ENCODE data around the gene OSBPL9.
"Not testable (repeated sequence)": the region's sequence is repeated elsewhere in the genome, so short reads cannot be mapped to it uniquely, and the experiment has no call there.

Gene OSBPL9

DNA sequence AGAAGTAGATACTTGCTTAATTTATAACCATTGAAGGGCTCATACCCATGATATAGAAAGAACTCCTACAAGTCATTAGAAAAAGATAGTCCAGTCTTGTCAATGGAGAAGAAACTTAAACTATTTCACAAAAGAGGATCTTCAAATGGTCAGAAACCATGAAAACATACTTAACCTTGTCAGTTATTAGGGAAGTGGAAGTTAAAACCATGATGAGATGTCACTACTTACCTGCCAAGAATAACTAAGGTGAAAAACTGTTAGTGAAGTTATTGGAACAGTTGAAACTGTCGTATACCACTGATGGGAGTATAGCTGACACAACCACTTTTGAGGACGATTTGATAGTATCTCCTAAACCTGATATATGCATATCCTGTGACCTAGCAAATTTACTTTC is 46.8 kb downstream of the OSBPL9 start:
- no peak for DNase-seq (ENCODE audit: low read depth in 1 of 2, low spot score in 1 of 2)

- no peak for DNase-seq (ENCODE audit: low read depth in 1 of 2, low spot score in 1 of 2)
Observed at GRCh38 chr1:51664421-51665240, 47.7 kb downstream of the OSBPL9 start.

DNA sequence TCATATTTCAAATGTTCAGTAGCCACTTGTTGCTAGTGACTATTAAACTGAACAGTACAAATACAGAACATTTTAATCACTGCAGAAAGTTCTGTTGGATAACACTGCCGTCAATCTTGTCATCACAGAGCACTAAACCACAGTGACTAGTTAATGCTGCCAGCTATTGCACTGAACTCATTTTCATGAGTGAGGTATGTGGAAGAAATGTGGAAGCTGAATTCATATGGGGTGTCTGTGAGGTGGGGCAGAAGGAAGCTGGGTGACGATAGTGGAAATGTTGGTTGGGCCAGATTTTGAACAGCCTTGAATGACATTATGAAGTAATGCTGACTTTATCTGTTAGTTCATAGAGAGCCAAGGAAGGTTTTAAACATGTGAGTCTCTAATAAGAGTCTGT is 49.6 kb downstream of the OSBPL9 start:
- no peak for DNase-seq (ENCODE audit: low read depth in 1 of 2, low spot score in 1 of 2)

- DNase-seq (ENCODE audit: low read depth in 1 of 2, low spot score in 1 of 2) = no peak
Observed at GRCh38 chr1:51667561-51667960, 50.7 kb downstream of the OSBPL9 start.

GRCh38 chr1:51669272-51669671 is 52.4 kb downstream of the OSBPL9 start:
- DNase-seq (ENCODE audit: low read depth in 1 of 2, low spot score in 1 of 2) = no peak

DNA sequence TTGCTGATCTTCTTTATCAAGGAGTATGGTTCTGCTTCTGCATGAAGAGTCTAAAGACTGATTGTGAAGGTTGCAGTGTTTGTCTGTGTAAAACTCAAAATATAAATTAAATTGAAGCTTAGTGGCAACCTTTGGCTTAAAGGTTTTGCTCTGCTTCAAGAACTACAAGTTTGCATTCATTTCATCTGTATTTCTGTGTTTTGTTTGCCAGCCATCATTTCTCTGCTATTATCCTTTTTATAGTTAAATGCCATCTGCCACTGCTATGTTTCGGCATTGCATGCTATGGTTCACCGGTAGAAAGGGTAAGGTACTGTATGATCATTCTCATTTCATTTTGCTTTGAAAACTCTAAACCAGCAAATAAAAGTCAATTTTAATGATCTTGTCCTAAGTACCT is 52.9 kb downstream of the OSBPL9 start:
- no peak for DNase-seq (ENCODE audit: low read depth in 1 of 2, low spot score in 1 of 2)

- no peak for DNase-seq (ENCODE audit: low read depth in 1 of 2, low spot score in 1 of 2)
Observed at GRCh38 chr1:51671527-51672325, 54.8 kb downstream of the OSBPL9 start.

- no peak for DNase-seq (ENCODE audit: low read depth in 1 of 2, low spot score in 1 of 2)
Observed at GRCh38 chr1:51673279-51673678, 56.4 kb downstream of the OSBPL9 start.

DNA sequence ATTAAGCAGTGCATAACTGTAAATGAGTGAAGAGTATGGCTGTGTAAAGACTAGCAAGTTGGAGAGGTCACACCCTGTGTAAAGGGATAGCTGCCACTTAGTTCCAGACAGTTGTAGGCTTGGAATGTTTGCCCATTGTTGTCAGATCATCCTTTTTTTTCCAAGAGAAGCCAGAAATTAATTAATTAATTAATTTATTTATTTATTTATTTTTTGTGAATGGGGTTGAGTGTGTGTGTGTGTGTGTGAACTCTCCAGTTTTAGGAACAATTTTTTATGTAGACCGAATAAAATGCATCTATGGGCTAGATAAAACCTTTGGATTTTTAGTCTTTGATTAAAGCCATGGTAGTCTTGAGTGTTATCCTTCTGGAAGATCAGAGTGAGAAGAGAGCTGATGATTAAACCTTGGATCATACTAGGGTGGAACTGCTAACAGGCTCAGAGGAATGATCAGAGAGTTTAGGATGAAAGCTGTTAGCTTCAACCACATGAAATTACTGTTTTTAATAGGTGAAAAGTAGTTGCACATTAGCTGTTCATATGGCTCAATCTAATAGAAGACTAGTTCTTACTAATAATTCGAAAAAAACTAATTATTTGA is 58.4 kb downstream of the OSBPL9 start:
- no peak for DNase-seq (ENCODE audit: low read depth in 1 of 2, low spot score in 1 of 2)

DNA sequence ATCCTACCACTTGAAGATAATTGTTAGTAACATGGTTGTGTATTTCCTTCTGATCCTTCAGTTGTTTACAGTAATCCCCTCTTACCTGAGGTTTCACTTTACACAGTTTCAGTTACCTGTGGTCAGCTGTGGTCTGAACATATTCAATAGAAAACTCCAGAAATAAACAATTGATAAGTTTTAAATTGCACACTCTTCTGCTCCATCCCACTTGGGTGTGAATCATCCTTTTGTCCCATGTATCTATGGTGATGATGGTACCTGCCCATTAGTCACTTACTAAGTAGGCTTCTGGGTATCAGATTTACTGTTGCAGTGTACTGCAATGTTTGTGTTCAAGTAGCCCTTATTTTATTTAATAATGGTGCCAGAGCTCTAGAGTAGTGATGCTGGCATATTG is 62.5 kb downstream of the OSBPL9 start:
- no peak for DNase-seq (ENCODE audit: low read depth in 1 of 2, low spot score in 1 of 2)

DNA sequence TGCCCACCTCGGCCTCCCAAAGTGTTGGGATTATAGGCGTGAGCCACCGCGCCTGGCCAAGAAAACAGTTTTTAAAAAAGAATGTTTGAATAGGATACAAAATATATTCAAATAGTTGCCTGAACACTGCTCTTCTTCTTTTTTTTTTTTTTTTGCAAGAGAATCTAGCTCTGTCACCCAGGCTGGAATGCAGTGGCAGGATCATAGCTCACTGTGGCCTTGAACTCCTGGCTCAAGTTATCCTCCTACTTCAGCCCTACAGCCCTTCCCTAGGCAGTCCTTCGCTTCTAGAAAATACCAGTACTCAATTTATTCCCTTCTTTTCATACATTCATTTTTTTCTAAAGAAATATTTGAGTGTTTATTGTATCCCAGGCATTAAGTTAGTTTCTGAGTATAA is 67.9 kb downstream of the OSBPL9 start:
- no peak for DNase-seq (ENCODE audit: low read depth in 1 of 2, low spot score in 1 of 2)

- no peak for DNase-seq (ENCODE audit: low read depth in 1 of 2, low spot score in 1 of 2)
Observed at GRCh38 chr1:51686450-51686849, 69.6 kb downstream of the OSBPL9 start.

- no peak for DNase-seq (ENCODE audit: low read depth in 1 of 2, low spot score in 1 of 2)
Observed at GRCh38 chr1:51689075-51689440, 72.2 kb downstream of the OSBPL9 start.

GRCh38 chr1:51689643-51690042 is 72.8 kb downstream of the OSBPL9 start:
- no peak for DNase-seq (ENCODE audit: low read depth in 1 of 2, low spot score in 1 of 2)

DNA sequence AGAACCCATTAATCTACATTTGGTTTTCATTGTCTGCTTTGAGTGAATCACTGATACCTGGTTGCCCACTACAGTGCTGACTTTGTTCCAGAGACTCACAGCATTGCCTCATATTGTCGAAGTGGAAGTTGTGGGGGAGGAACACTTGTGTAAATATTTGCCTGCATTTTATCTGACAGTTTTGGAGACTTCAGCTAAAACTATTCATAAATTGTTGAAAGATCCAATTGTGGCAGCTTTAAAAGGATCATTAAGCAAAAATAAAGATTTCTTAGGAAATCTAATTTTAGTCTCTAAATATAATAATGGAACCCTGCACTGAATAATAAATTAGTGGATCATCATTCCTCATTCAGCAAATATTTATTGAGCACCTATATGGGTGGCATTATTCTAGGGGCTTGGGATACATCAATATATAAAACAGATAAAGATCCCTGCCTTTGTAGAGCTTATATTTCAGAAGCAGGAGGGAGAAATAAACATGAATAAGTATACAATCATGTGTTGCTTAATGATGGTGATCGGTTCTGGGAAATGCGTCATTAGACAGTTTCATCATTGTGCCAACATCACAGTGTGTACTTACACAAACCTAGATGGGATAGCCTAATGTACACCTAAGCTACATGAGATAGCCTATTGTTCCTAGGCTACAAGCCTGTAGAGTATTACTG is 73.5 kb downstream of the OSBPL9 start:
- no peak for DNase-seq (ENCODE audit: low read depth in 1 of 2, low spot score in 1 of 2)

DNA sequence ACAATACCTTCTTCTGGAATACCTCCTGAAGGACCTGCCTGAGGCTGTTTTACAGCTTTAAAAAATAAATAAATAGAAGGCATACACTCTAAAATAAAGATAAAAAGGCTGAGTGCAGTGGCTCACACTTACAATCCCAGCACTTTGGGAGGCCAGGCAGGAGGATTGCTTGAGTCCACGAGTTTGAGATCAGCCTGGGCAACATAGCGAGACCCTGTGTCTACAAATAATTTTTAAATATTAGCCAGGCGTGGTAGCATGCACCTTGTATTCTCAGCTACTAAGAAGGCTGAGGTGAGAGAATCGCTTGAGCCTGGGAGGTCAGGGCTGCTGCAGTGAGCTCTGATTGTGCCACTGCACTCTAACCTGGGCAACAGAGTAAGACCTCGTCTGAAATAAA is 75.0 kb downstream of the OSBPL9 start:
- DNase-seq (ENCODE audit: low read depth in 1 of 2, low spot score in 1 of 2) = no peak

GRCh38 chr1:51693419-51694155 is 76.7 kb downstream of the OSBPL9 start:
- DNase-seq (ENCODE audit: low read depth in 1 of 2, low spot score in 1 of 2) = no peak

DNA sequence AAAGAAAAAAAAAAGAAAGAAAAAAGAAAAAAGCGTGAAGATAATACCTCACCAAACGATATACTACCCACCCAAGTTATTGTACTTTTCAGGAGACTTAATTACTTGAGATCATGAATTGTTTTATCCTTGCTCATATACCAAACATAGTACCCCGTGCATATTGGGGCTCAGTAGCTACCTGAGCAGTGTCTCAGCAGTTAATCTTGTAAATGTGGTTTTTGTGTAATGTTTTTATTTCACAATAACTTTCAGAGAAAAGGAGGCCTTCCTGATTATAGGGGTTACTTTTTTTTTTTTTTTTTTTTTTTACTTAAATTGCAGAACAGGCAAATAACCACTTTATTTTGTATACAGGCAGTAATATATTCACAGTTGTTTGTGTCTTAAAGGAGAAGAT is 80.3 kb downstream of the OSBPL9 start:
- no peak for DNase-seq (ENCODE audit: low read depth in 1 of 2, low spot score in 1 of 2)

- DNase-seq (ENCODE audit: low read depth in 1 of 2, low spot score in 1 of 2) = no peak
Observed at GRCh38 chr1:51699391-51699790, 82.5 kb downstream of the OSBPL9 start.

GRCh38 chr1:51701782-51702181 is 84.9 kb downstream of the OSBPL9 start:
- DNase-seq (ENCODE audit: low read depth in 1 of 2, low spot score in 1 of 2) = not testable (repeated sequence)

DNA sequence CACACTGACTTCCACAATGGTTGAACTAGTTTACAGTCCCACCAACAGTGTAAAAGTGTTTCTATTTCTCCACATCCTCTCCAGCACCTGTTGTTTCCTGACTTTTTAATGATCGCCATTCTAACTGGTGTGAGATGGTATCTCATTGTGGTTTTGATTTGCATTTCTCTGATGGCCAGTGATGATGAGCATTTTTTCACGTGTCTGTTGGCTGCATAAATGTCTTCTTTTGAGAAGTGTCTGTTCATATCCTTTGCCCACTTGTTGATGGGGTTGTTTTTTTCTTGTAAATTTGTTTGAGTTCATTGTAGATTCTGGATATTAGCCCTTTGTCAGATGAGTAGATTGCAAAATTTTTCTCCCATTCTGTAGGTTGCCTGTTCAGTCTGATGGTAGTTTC is 85.3 kb downstream of the OSBPL9 start:
- DNase-seq (ENCODE audit: low read depth in 1 of 2, low spot score in 1 of 2) = not testable (repeated sequence)

Measured in activated T-helper 1 cell treated with anti-CD3 and anti-CD28 coated beads, Interleukin-2, amount 50 U/mL, for 16 hours (primary cell).